Spleen (tissue), 11 donors: ENCODE measurements around the gene STAC2. TPM values are rescaled to one million over a fixed set of nuclear protein-coding genes. Genes with fewer than 3 reads are reported as not detected.
"Not testable (repeated sequence)": the region's sequence is repeated elsewhere in the genome, so short reads cannot be mapped to it uniquely, and the experiment has no call there.

Experiments used
- DNase-seq: peaks from one replicate; pipeline ENCODE4 v3.0.0-alpha.2; 2020
- H3K27ac ChIP-seq, 8 donors: fragments of 200-600 bp; sonication (generic) in 7 of 8; 1 replicate in 4 of 8; 2 replicates in 4 of 8; pipeline versions ENCODE4 v1.5.0 to v1.8.0; 2016 to 2021; ENCODE audit warnings: inconsistent platforms in 4 of 8, mild to moderate bottlenecking in 4 of 8, moderate library complexity in 1 of 8
- H3K27me3 ChIP-seq, 7 donors: fragments of 200-600 bp; sonication (generic) in 6 of 7; replicated peaks in 1 of 7; 1 replicate in 4 of 7; 2 replicates in 3 of 7; pipeline versions ENCODE4 v1.5.0 to v1.8.0; 2016 to 2021; ENCODE audit warnings: inconsistent platforms in 3 of 7, mild to moderate bottlenecking in 1 of 7
- H3K36me3 ChIP-seq, 6 donors: fragments of 200-600 bp; sonication (generic) in 5 of 6; 1 replicate in 4 of 6; 2 replicates in 2 of 6; pipeline versions ENCODE4 v1.5.0 to v1.8.0; 2016 to 2021; ENCODE audit warnings: inconsistent platforms in 2 of 6
- H3K4me1 ChIP-seq, 6 donors: fragments of 200-600 bp; sonication (generic) in 5 of 6; 1 replicate in 3 of 6; 2 replicates in 3 of 6; pipeline versions ENCODE4 v1.5.0 to v1.8.0; 2016 to 2021; ENCODE audit warnings: inconsistent platforms in 3 of 6
- H3K4me3 ChIP-seq, 8 donors: fragments of 200-600 bp; sonication (generic) in 7 of 8; 1 replicate in 4 of 8; 2 replicates in 4 of 8; pipeline versions ENCODE4 v1.5.0 to v1.8.0; 2016 to 2021; ENCODE audit warnings: inconsistent platforms in 4 of 8, mild to moderate bottlenecking in 4 of 8, moderate library complexity in 2 of 8
- H3K9me3 ChIP-seq, 8 donors: fragments of 200-600 bp; sonication (generic) in 7 of 8; 1 replicate in 4 of 8; 2 replicates in 4 of 8; pipeline versions ENCODE4 v1.5.0 to v1.8.0; 2016 to 2021; ENCODE audit warnings: inconsistent platforms in 4 of 8
- POLR2A ChIP-seq, 3 donors: fragments of 450-650 bp; IDR thresholded peaks; one replicate each; pipeline ENCODE4 v1.5.1; 2017; ENCODE audit warnings: antibody characterized with exemption in 3 of 3, mild to moderate bottlenecking in 1 of 3
- POLR2AphosphoS5 ChIP-seq, 3 donors: sonication (generic); formaldehyde crosslinking; IDR thresholded peaks; one replicate each; pipeline ENCODE4 v1.5.1; 2017; ENCODE audit warnings: antibody characterized with exemption in 3 of 3
- WGBS, 5 donors: extraction: QIAGEN DNeasy Blood & Tissue Kit in 3 of 5; methylation state at CpG; one replicate each; pipeline versions ENCODE4 v1.1.5 to v1.1.7; 2013 to 2018; 5-methylcytosine and 5-hydroxymethylcytosine counted together
- intact Hi-C: fragments of 100-400 bp; cut with DNase I; formaldehyde crosslinking; loops from one replicate; pipeline ENCODE4 v1.15.0; 2023; ENCODE audit warnings: low total_unique reads
- polyA plus RNA-seq, 3 donors: library from polyadenylated mRNA; stranded (reverse); fragments of 200-250 nt; gene quantifications; one replicate each; pipeline ENCODE4 v1.2.1, GENCODE V29; 2013
- total RNA-seq, 7 donors: library from RNA; depleted of rRNA in 3 of 7; stranded (reverse); fragments of >200 nt in 3 of 7; fragmentation: NEBNext Ultra II Directional in 4 of 7; extraction: Animal tissue kit (Norgen Biotek cat#: 25700) in 4 of 7; gene quantifications; one replicate each; pipeline versions ENCODE4 v1.1.0 to v1.2.1, GENCODE V29; 2016 to 2021
- TF ChIP-seq, protein P1 (sequence below), 11 experiments: fragments of 200-600 bp in 7 of 11; fragments of 450-650 bp in 4 of 11; sonication (generic) in 4 of 11; IDR thresholded peaks in 8 of 11; conservative IDR thresholded peaks in 3 of 11; 1 replicate in 7 of 11; 2 replicates in 4 of 11; pipeline versions ENCODE4 v1.4.0 to v1.8.0; 2016 to 2021; ENCODE audit warnings: antibody characterized with exemption in 11 of 11, inconsistent platforms in 4 of 11, mild to moderate bottlenecking in 1 of 11
- donor health status: healthy with polysubstance abuse.
- donor health status: DM: no; HTN: no; CAD: no; lungs with moderate emphysema.
- donor health status: DM: no; HTN: no; CAD: no.
- donor health status: Bipolar disorder and iron deficiency.
- donor health status: healthy.
- donor health status: DM: no; HTN: no; CAD: no.
- donor health status: DM: yes; HTN: yes; CAD: no.

STAC2 gene
- total and polyA plus RNA-seq, 10 donors, result 0.06 to 0.56 (median 0.27) TPM; not detected in 7

DNA sequence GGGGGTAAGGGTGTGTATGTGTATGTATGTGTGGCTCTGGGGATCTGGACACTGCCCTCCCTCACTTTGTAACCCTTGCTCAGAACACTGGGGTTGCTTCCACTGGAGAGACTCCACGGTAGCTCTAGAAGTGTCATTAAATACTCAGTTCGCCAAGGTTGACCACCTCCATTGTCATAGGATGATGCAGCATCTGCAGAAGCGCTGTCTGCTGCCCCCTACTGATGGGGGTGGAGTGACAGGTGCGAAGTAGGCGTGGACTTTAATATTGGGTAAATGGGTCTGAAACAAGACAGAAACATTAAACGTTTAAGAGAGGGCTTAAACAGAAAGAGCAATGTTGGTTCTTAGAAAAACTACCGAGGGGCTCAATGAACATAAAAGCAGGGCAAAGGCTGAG lies 35.5 kb upstream of the STAC2 start:
- intact Hi-C loops, result no loop called here
- TF ChIP-seq, protein P1, sequence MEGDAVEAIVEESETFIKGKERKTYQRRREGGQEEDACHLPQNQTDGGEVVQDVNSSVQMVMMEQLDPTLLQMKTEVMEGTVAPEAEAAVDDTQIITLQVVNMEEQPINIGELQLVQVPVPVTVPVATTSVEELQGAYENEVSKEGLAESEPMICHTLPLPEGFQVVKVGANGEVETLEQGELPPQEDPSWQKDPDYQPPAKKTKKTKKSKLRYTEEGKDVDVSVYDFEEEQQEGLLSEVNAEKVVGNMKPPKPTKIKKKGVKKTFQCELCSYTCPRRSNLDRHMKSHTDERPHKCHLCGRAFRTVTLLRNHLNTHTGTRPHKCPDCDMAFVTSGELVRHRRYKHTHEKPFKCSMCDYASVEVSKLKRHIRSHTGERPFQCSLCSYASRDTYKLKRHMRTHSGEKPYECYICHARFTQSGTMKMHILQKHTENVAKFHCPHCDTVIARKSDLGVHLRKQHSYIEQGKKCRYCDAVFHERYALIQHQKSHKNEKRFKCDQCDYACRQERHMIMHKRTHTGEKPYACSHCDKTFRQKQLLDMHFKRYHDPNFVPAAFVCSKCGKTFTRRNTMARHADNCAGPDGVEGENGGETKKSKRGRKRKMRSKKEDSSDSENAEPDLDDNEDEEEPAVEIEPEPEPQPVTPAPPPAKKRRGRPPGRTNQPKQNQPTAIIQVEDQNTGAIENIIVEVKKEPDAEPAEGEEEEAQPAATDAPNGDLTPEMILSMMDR (IDR thresholded peaks at IDR 0.05 in 8 of 11, conservative IDR thresholded peaks at IDR 0.05 in 3 of 11), result peak in 4 of 11 experiments; percentile 13 to 25 (median 17)
- no peak for TF ChIP-seq POLR2A (IDR thresholded peaks at IDR 0.05)
- no peak for TF ChIP-seq POLR2AphosphoS5 (IDR thresholded peaks at IDR 0.05)
- no peaks in the 10 kb centered on the region for H3K4me1 ChIP-seq
- no peaks in the 10 kb centered on the region for H3K9me3 ChIP-seq
- no peak overlapping the region for H3K4me3 ChIP-seq
- no peaks in the 10 kb centered on the region for H3K27me3 ChIP-seq
- no peak overlapping the region for H3K27ac ChIP-seq
- WGBS, 5 donors, result 84 to 91% (median 86%) methylated on average over 7 of the region's 7 CpGs
- peaks cover 2 to 100% (median 77%) of the 10 kb centered on the region in 6 donors for H3K36me3 ChIP-seq
- no peak for DNase-seq

DNA sequence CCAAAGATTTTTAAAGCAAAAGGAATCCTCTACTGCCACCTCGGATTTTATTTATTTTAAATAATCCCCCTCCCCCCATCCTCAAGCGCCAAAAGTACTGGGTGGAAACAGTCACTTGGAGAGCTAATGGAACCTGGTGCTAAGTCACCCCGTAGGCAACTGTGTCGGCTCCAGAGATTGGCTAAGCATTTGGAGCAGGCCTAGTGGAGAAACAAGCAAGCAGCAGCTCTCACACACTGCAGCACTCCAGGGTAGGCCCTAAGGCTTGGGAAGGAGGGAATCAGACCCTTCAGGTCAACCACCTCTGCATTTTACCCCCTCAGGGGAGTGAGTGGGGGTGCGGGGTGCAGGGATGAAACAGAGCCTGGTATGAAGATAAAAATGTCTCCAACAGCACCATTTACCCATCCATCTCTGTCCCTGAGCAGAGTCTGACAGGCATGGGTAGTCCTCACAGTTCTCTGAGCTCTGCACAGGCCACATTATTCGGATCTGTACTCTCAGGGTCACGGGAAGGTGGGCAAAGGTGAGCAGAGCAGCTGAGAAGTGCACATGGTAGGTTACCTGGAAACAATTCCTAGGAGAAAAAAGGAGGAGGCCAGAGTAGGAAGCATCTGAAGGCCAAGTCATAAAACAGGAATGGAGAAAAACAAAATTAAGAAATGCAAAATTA lies 27.2 kb upstream of the STAC2 start:
- intact Hi-C loops, result no loop called here
- H3K4me3 ChIP-seq, result no peak overlapping the region
- H3K27me3 ChIP-seq, result no peaks in the 10 kb centered on the region
- H3K36me3 ChIP-seq, result peaks cover 0 to 71% (median 27%) of the 10 kb centered on the region in 6 donors
- H3K9me3 ChIP-seq, result no peaks in the 10 kb centered on the region
- H3K4me1 ChIP-seq, result no peaks in the 10 kb centered on the region
- DNase-seq, result peak; percentile 33
- 88 to 93% (median 90%) methylated on average over 7 of the region's 7 CpGs for WGBS, 5 donors
- no peak overlapping the region for H3K27ac ChIP-seq
- TF ChIP-seq POLR2A (IDR thresholded peaks at IDR 0.05) (no peak), POLR2AphosphoS5 (IDR thresholded peaks at IDR 0.05) (no peak)
- TF ChIP-seq, protein P1 (IDR thresholded peaks at IDR 0.05 in 8 of 11, conservative IDR thresholded peaks at IDR 0.05 in 3 of 11), result no peak

DNA sequence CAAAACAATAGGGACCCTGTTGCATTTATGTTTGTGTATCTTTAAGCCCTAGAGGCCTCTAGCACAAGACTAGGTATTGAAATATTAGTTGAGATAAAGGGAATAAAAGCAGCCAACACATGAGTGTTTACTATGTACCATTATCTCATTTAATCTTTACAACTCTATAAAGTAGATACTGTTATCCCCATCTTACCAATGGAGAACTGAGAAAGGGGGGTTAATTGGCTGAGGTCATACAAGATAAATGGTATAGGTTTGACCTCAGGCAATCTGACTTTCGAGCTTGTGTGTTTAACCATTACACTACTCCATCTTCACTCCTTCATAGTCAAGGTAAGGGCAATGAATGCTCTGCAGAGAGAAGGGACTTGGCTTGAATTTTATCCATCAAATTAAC lies 26.3 kb upstream of the STAC2 start:
- TF ChIP-seq, protein P1 (IDR thresholded peaks at IDR 0.05 in 8 of 11, conservative IDR thresholded peaks at IDR 0.05 in 3 of 11), result no peak
- no peak for TF ChIP-seq POLR2A (IDR thresholded peaks at IDR 0.05)
- no peak for TF ChIP-seq POLR2AphosphoS5 (IDR thresholded peaks at IDR 0.05)
- WGBS, 5 donors, result 74 to 93% (median 91%) methylated on average over 1 of the region's 1 CpG
- H3K4me1 ChIP-seq, result no peaks in the 10 kb centered on the region
- H3K36me3 ChIP-seq, result peaks cover 0 to 62% (median 21%) of the 10 kb centered on the region in 6 donors
- H3K4me3 ChIP-seq, result no peak overlapping the region
- DNase-seq, result no peak
- H3K27me3 ChIP-seq, result no peaks in the 10 kb centered on the region
- no peak overlapping the region for H3K27ac ChIP-seq
- H3K9me3 ChIP-seq, result no peaks in the 10 kb centered on the region
- intact Hi-C loops, result no loop called here

DNA sequence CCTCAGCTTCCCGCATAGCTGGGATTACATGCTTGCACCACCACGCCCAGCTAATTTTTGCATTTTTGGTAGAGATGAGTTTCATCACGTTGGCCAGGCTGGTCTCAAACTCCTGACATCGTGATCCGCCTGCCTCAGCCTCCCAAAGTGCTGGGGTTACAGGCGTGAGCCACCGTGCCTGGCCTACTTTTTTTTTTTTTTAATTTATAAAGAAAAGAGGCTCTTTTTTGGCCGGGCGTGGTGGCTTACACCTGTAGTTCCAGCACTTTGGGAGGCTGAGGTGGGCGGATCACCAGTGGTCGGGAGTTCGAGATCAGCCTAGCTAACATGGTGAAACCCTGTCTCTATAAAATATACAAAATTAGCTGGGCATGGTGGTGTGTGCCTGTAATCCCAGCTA lies 24.3 kb upstream of the STAC2 start:
- H3K36me3 ChIP-seq, result peaks cover 0 to 42% (median 18%) of the 10 kb centered on the region in 6 donors
- H3K27me3 ChIP-seq, intact Hi-C loops, H3K4me1 ChIP-seq, H3K27ac ChIP-seq, DNase-seq, H3K4me3 ChIP-seq, H3K9me3 ChIP-seq: not testable (repeated sequence)
- WGBS, 5 donors, result 94 to 98% (median 95%) methylated on average over 12 of the region's 12 CpGs
